Erythroblast (primary cell): ENCODE results near the gene ARHGEF11.

Source experiments
- GATA1 ChIP-seq: IDR thresholded peaks from 2 replicates; pipeline ENCODE4 v1.6.1; 2011; ENCODE audit warnings: low read depth, mild to moderate bottlenecking, control low read depth, low read length, moderate library complexity
- POLR2A ChIP-seq: IDR thresholded peaks from 2 replicates; pipeline ENCODE4 v1.6.1; 2011; ENCODE audit warnings: mild to moderate bottlenecking, low read length

DNA sequence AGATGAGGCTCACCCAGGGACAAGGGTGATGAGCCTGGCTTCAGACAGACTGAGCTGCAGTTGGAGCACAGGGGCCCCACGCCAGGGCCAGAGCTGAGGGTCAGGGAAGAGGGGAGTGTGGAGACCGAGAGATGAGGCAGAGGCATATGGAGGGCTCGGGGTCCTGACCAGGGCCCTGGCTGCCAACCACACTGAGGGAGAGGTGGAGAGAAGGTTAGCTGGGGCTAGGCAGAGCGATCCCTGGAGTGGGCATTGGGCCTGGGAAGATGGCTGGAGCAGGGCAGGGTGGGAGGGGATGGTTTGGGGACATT lies 144.0 kb downstream of the ARHGEF11 start:
- no peak for TF ChIP-seq POLR2A
- no peak for TF ChIP-seq GATA1
